Body of pancreas (tissue), 4 donors: ENCODE results near the gene TTLL10. TPM values are rescaled to one million over a fixed set of nuclear protein-coding genes. Genes with fewer than 3 reads are reported as not detected.

Source experiments
- ATAC-seq: fragments of 150-250 bp; one replicate; pipeline ENCODE4 v1.9.1; 2016
- DNase-seq, 4 donors: peaks; one replicate each; pipeline ENCODE4 v3.0.0-alpha.2; 2019
- H3K27ac ChIP-seq, 4 donors: fragments of 200-600 bp; sonication (generic); 1 replicate in 3 of 4; 2 replicates in 1 of 4; pipeline versions ENCODE4 v1.5.1 to v1.6.1; 2016 to 2019; ENCODE audit warnings: mild to moderate bottlenecking in 1 of 4, mixed read lengths in 1 of 4, moderate library complexity in 1 of 4
- H3K27me3 ChIP-seq, 2 donors: fragments of 200-600 bp; sonication (generic); one replicate each; pipeline ENCODE4 v1.6.0; 2016; ENCODE audit warnings: mild to moderate bottlenecking in 1 of 2
- H3K36me3 ChIP-seq, 2 donors: fragments of 200-600 bp; sonication (generic); replicated peaks in 1 of 2; 2 replicates each; pipeline ENCODE4 v1.5.1; 2016; ENCODE audit warnings: low read depth in 2 of 2; ENCODE audit not compliant: insufficient read depth in 1 of 2
- H3K4me1 ChIP-seq: fragments of 200-600 bp; sonication (generic); one replicate; pipeline ENCODE4 v1.6.0; 2016
- H3K4me3 ChIP-seq, 2 donors: fragments of 200-600 bp; sonication (generic); 1 replicate in 1 of 2; 2 replicates in 1 of 2; pipeline ENCODE4 v1.5.1; 2016 to 2019
- H3K9me3 ChIP-seq, 3 donors: fragments of 200-600 bp; sonication (generic); 1 replicate in 2 of 3; 2 replicates in 1 of 3; pipeline ENCODE4 v1.5.1; 2016
- POLR2A ChIP-seq, 3 donors: fragments of 450-650 bp; IDR thresholded peaks; one replicate each; pipeline ENCODE4 v1.6.1; 2016; ENCODE audit warnings: antibody characterized with exemption in 3 of 3, mild to moderate bottlenecking in 2 of 3
- WGBS, 2 donors: methylation state at CpG; one replicate each; pipeline ENCODE4 v1.1.5; 2017; 5-methylcytosine and 5-hydroxymethylcytosine counted together
- intact Hi-C: fragments of 100-400 bp; cut with DNase I; formaldehyde crosslinking; loops from one replicate; pipeline ENCODE4 v1.15.1; 2023
- total RNA-seq, 2 donors: library from RNA; depleted of rRNA; stranded (reverse); fragments of >200 nt; gene quantifications; one replicate each; pipeline ENCODE4 v1.1.0, GENCODE V29; 2016
- TF ChIP-seq, protein P1 (sequence below), 7 experiments: fragments of 450-650 bp in 4 of 7; fragments of 200-600 bp in 3 of 7; sonication (generic) in 3 of 7; IDR thresholded peaks; one replicate each; pipeline ENCODE4 v1.5.1; 2016 to 2019; ENCODE audit warnings: antibody characterized with exemption in 7 of 7

The TTLL10 gene
- total RNA-seq, 2 donors from 2014 or later: 0.66 to 0.78 TPM

DNA sequence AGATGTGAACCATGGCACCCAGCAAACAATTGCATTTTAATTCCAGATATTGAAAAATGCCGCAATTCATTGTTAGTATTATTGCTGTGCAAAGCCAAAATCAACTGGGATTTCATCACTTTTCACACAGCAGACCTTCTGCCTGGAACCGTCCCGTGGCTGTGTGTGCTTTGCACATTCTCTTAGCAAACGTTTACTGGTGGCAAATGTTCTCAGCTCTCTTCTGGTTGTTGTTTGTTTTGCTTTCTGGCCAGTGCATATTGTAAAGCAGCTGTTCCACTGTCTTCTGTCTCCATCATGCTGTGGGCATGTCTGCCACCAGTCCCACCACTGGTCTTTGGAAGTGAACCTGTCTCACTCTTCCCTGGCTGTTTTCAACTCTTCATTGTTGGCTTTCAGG is 19.8 kb upstream of the TTLL10 start:
- no peak for DNase-seq
- TF ChIP-seq, protein P1, sequence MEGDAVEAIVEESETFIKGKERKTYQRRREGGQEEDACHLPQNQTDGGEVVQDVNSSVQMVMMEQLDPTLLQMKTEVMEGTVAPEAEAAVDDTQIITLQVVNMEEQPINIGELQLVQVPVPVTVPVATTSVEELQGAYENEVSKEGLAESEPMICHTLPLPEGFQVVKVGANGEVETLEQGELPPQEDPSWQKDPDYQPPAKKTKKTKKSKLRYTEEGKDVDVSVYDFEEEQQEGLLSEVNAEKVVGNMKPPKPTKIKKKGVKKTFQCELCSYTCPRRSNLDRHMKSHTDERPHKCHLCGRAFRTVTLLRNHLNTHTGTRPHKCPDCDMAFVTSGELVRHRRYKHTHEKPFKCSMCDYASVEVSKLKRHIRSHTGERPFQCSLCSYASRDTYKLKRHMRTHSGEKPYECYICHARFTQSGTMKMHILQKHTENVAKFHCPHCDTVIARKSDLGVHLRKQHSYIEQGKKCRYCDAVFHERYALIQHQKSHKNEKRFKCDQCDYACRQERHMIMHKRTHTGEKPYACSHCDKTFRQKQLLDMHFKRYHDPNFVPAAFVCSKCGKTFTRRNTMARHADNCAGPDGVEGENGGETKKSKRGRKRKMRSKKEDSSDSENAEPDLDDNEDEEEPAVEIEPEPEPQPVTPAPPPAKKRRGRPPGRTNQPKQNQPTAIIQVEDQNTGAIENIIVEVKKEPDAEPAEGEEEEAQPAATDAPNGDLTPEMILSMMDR (IDR thresholded peaks at IDR 0.05): no peak
- TF ChIP-seq POLR2A (IDR thresholded peaks at IDR 0.05): no peak
- H3K27ac ChIP-seq: no peak overlapping the region
- WGBS, 2 donors: 41 to 42% methylated on average over 4 of the region's 4 CpGs
- H3K36me3 ChIP-seq: no peaks in the 10 kb centered on the region
- ATAC-seq: no peak
- H3K9me3 ChIP-seq: no peaks in the 10 kb centered on the region
- H3K4me3 ChIP-seq: no peak overlapping the region
- intact Hi-C loops: no loop called here
- no peaks in the 10 kb centered on the region for H3K27me3 ChIP-seq
- peaks cover 14% of the 10 kb centered on the region for H3K4me1 ChIP-seq

DNA sequence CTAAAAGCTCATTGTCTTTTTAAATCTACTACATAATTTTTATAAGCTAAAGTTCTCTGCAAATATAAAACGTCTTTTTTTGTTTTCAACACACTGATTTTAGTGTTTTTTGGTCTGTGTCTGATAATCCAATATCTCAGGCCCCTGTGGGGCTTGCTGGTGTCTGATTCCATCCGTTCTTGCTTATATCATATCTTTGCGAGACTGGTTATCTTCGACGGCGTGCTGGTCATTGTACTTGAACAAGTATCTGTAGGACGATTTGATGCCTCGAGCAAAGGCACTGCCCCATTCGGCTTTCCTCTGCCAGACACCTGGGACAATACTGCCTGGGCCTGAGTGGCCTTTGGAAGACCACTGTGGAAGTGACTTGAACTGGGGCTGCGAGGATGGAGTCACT is 18.4 kb upstream of the TTLL10 start:
- H3K36me3 ChIP-seq: no peaks in the 10 kb centered on the region
- H3K4me3 ChIP-seq: no peak overlapping the region
- DNase-seq: no peak
- TF ChIP-seq, protein P1 (IDR thresholded peaks at IDR 0.05): no peak
- no peak for TF ChIP-seq POLR2A (IDR thresholded peaks at IDR 0.05)
- intact Hi-C loops: no loop called here
- no peaks in the 10 kb centered on the region for H3K27me3 ChIP-seq
- no peak overlapping the region for H3K27ac ChIP-seq
- ATAC-seq: no peak
- 71 to 74% methylated on average over 9 to 10 of the region's 10 CpGs for WGBS, 2 donors
- H3K9me3 ChIP-seq: no peaks in the 10 kb centered on the region
- peaks cover 14% of the 10 kb centered on the region for H3K4me1 ChIP-seq

DNA sequence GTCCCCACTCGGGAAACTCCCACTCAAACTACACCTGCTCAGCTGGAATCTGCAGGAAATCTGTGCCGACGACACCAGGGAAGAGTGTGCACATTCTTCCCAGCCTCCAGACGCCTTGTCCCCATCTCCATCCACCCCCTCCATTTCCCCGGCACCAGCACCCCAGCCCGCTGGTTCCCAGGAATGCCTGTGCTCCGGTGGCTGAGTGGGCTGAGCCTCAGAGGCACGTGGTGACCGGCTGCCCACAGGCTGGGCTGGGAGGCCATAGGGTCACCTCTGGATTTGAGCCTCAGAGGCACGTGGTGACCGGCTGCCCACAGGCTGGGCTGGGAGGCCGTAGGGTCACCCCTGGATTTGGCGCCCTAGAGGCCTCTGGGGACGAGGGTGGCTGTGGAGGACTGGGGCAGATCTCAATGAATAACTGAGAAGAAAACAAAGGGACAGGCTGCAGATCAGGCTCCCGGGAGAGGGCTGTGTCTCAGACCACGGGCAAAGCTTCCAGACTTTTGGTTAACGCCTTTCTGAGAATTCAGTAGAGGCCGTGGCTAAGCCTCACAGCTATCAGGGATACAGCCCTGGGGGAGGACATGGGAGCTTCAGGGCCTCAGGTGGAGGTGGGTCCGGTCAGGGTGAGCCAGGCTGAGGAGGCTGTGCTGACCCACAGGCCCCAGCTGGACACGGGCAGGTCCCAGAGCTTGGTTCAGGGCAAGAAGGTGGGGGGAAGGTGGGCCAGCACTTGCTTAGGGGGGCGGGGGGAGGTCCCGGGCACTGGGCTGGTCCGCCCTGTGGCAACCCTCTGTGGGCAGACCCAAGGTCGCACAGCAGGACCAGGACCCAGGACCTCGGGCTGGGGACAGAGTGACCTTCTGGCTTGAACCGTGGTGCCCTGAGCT is 17.3 kb upstream of the TTLL10 start:
- intact Hi-C loops: no loop called here
- WGBS, 2 donors: 74 to 80% methylated on average over 19 to 25 of the region's 26 CpGs
- no peak overlapping the region for H3K4me3 ChIP-seq
- no peak for TF ChIP-seq POLR2A (IDR thresholded peaks at IDR 0.05)
- TF ChIP-seq, protein P1 (IDR thresholded peaks at IDR 0.05): no peak
- no peaks in the 10 kb centered on the region for H3K27me3 ChIP-seq
- ATAC-seq (no peak), DNase-seq (no peak)
- peaks cover 14% of the 10 kb centered on the region for H3K4me1 ChIP-seq
- H3K9me3 ChIP-seq: no peaks in the 10 kb centered on the region
- no peak overlapping the region for H3K27ac ChIP-seq
- no peaks in the 10 kb centered on the region for H3K36me3 ChIP-seq

DNA sequence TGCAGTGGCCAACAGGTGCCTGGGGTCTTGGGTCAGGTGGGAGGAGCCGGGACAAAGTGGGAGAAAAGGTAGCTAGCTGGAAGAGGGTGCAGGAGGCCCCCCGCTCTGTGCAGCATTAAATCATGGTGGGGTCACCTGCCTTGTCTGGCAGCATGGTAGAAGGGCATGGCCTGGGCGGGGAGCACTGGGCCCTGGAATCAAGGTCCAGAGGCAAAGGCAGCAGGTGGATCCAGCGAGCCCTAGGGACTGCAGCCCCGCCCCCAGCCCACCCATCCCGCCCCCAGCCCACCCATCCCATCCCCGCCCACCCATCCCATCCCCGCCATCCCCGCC is 16.7 kb upstream of the TTLL10 start:
- WGBS, 2 donors: 24 to 56% methylated on average over 5 of the region's 9 CpGs
- ATAC-seq (no peak), DNase-seq (peak in 1 of 4 donors; percentile 33)
- Histone ChIP-seq H3K27ac (no peak overlapping the region), H3K4me1 (peaks cover 20% of the 10 kb centered on the region), H3K27me3 (no peaks in the 10 kb centered on the region), H3K4me3 (no peak overlapping the region), H3K9me3 (no peaks in the 10 kb centered on the region), H3K36me3 (no peaks in the 10 kb centered on the region)
- no peak for TF ChIP-seq POLR2A (IDR thresholded peaks at IDR 0.05)
- TF ChIP-seq, protein P1 (IDR thresholded peaks at IDR 0.05): no peak
- intact Hi-C loops: no loop called here
